Left colon (tissue), 2 donors: ENCODE measurements around the gene CDH23. TPM values are rescaled to one million over a fixed set of nuclear protein-coding genes. Genes with fewer than 3 reads are reported as not detected.

Experiments used
- ATAC-seq: fragments of 200-7000 bp; cut with Tn5 transposase; one replicate; pipeline ENCODE4 v1.9.1; 2020; ENCODE audit warnings: mild to moderate bottlenecking, moderate library complexity
- DNase-seq, 2 donors: peaks; one replicate each; pipeline ENCODE4 v3.0.0-alpha.2; 2020
- intact Hi-C, 2 donors: fragments of 100-400 bp; cut with DNase I in 1 of 2; cut with micrococcal nuclease in 1 of 2; formaldehyde crosslinking; loops; one replicate each; pipeline versions ENCODE4 v1.11.2 to v1.14.0; 2022; cut with DNase I, micrococcal nuclease
- total RNA-seq, 2 donors: library from RNA; stranded (reverse); fragmentation: NEBNext Ultra II Directional; extraction: Animal tissue kit (Norgen Biotek cat#: 25700); gene quantifications; one replicate each; pipeline ENCODE4 v1.2.1, GENCODE V29; 2021
- donor health status: DM: no; HTN: no; CAD: no.
- donor health status: DM: yes; HTN: yes; CAD: no.

CDH23 gene
- total RNA-seq, 2 donors from 2014 or later, result 2.2 to 2.5 TPM

GRCh38 chr10:71623986-71624291 is 227.2 kb downstream of the CDH23 start:
- intact Hi-C loops, result no loop called here
- no peak for DNase-seq
- ATAC-seq, result no peak

GRCh38 chr10:71625445-71626175 is 228.9 kb downstream of the CDH23 start:
- DNase-seq (no peak), ATAC-seq (no peak)
- intact Hi-C loops, result no loop called here

- DNase-seq (no peak), ATAC-seq (no peak)
- intact Hi-C loops, result no loop called here
These were observed 230.7 kb downstream of the CDH23 start for GRCh38 chr10:71627230-71627939.

- ATAC-seq, result no peak
- intact Hi-C loops, result no loop called here
These were observed 231.2 kb downstream of the CDH23 start for GRCh38 chr10:71627956-71628355.

GRCh38 chr10:71629131-71629530 is 232.4 kb downstream of the CDH23 start:
- intact Hi-C loops, result no loop called here
- DNase-seq, result no peak
- ATAC-seq, result no peak

More at GRCh38 chr10:71627956-71628355, 231.2 kb downstream of the CDH23 start:
- no peak for DNase-seq

GRCh38 chr10:71630168-71630567 is 233.4 kb downstream of the CDH23 start:
- intact Hi-C loops, result no loop called here
- ATAC-seq (no peak), DNase-seq (no peak)

GRCh38 chr10:71631007-71631861 is 234.5 kb downstream of the CDH23 start:
- no peak for ATAC-seq
- DNase-seq, result no peak
- intact Hi-C loops, result no loop called here

GRCh38 chr10:71632200-71632820 is 235.6 kb downstream of the CDH23 start:
- intact Hi-C loops, result no loop called here
- ATAC-seq (no peak), DNase-seq (no peak)

GRCh38 chr10:71632896-71633600 is 236.3 kb downstream of the CDH23 start:
- intact Hi-C loops, result no loop called here
- DNase-seq (no peak), ATAC-seq (no peak)

- no peak for DNase-seq
- intact Hi-C loops, result no loop called here
- no peak for ATAC-seq
These were observed 237.2 kb downstream of the CDH23 start for GRCh38 chr10:71633920-71634319.

- intact Hi-C loops, result no loop called here
- peak; percentile 79 to 80 for DNase-seq
- ATAC-seq, result peak; percentile 47
These were observed 237.9 kb downstream of the CDH23 start for GRCh38 chr10:71634531-71635164.

- intact Hi-C loops, result no loop called here
- DNase-seq, result peak; percentile 41 to 57
- ATAC-seq, result peak; percentile 28
These were observed 238.6 kb downstream of the CDH23 start for GRCh38 chr10:71635251-71635866.

GRCh38 chr10:71635867-71636266 is 239.1 kb downstream of the CDH23 start:
- intact Hi-C loops, result no loop called here
- DNase-seq (no peak), ATAC-seq (no peak)

GRCh38 chr10:71636588-71636987 is 239.9 kb downstream of the CDH23 start:
- intact Hi-C loops, result no loop called here
- ATAC-seq (no peak), DNase-seq (no peak)

GRCh38 chr10:71637305-71637704 is 240.6 kb downstream of the CDH23 start:
- ATAC-seq, result no peak
- intact Hi-C loops, result no loop called here
- no peak for DNase-seq

- intact Hi-C loops, result no loop called here
- peak; percentile 68 for ATAC-seq
- DNase-seq, result peak; percentile 68 to 84
These were observed 241.5 kb downstream of the CDH23 start for GRCh38 chr10:71638064-71638821.
